ENCODE results near the gene UBASH3A.

UBASH3A gene

GRCh38 chr21:42403611-42404231 lies at the start of gene UBASH3A:
UBASH3A (plus strand) TSS chr21:42403902; CDS start chr21:42403946, 44 bp downstream.
- no peak for DNase-seq

- no peak for DNase-seq
Observed at GRCh38 chr21:42356046-42356445, 47.7 kb upstream of the UBASH3A start.

- DNase-seq, result no peak
Observed at GRCh38 chr21:42356650-42357049, 47.1 kb upstream of the UBASH3A start.

GRCh38 chr21:42357307-42357706 lies 46.4 kb upstream of the UBASH3A start:
- DNase-seq, result no peak

- no peak for DNase-seq
Observed at GRCh38 chr21:42358261-42358660, 45.4 kb upstream of the UBASH3A start.

GRCh38 chr21:42358937-42359336 lies 44.8 kb upstream of the UBASH3A start:
- DNase-seq, result no peak

GRCh38 chr21:42360317-42360716 lies 43.4 kb upstream of the UBASH3A start:
- no peak for DNase-seq

GRCh38 chr21:42361286-42361685 lies 42.4 kb upstream of the UBASH3A start:
- DNase-seq, result peak; percentile 72

GRCh38 chr21:42362198-42362597 lies 41.5 kb upstream of the UBASH3A start:
- DNase-seq, result no peak

GRCh38 chr21:42362700-42363099 lies 41.0 kb upstream of the UBASH3A start:
- DNase-seq, result no peak

- DNase-seq, result no peak
Observed at GRCh38 chr21:42363312-42363711, 40.4 kb upstream of the UBASH3A start.

- no peak for DNase-seq
Observed at GRCh38 chr21:42364304-42364865, 39.3 kb upstream of the UBASH3A start.

GRCh38 chr21:42365770-42366169 lies 37.9 kb upstream of the UBASH3A start:
- DNase-seq, result no peak

- no peak for DNase-seq
Observed at GRCh38 chr21:42366292-42367010, 37.3 kb upstream of the UBASH3A start, which contains the start of gene TFF1. TFF1 (minus strand) TSS chr21:42366535; CDS start chr21:42366495, 40 bp downstream.

GRCh38 chr21:42367367-42368165 lies 36.1 kb upstream of the UBASH3A start:
- no peak for DNase-seq

GRCh38 chr21:42369821-42370220 lies 33.9 kb upstream of the UBASH3A start:
- no peak for DNase-seq

GRCh38 chr21:42370894-42371654 lies 32.6 kb upstream of the UBASH3A start:
- DNase-seq, result no peak

GRCh38 chr21:42373196-42373907 lies 30.4 kb upstream of the UBASH3A start:
- DNase-seq, result no peak

- no peak for DNase-seq
Observed at GRCh38 chr21:42373908-42374455, 29.7 kb upstream of the UBASH3A start.

- no peak for DNase-seq
Observed at GRCh38 chr21:42374457-42374856, 29.2 kb upstream of the UBASH3A start.

GRCh38 chr21:42374864-42375499 lies 28.7 kb upstream of the UBASH3A start:
- no peak for DNase-seq
